ENCODE data around the gene AOC2.
"Not testable (repeated sequence)": the region's sequence is repeated elsewhere in the genome, so short reads cannot be mapped to it uniquely, and the experiment has no call there.

AOC2 gene

DNA sequence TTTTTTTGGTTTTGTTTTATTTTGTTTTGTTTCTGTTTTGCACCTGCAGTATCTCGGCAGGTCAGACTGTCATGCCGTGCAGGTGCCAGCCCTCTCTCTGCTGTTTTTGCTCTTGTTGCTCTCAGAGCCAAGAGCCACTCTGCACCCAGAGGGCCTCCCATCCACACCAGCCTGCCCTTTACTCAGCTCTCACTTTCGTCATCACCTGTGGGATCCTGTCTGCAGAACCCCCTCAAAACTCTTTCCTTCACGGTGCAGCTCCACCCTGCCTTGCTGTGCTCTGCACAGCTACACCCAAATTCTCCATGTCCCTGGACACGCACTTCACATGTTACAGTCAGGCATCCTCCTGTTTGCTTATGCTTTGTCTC, 9.2 kb downstream of the AOC2 start:
- DNase-seq (ENCODE audit: low spot score) = no peak

DNA sequence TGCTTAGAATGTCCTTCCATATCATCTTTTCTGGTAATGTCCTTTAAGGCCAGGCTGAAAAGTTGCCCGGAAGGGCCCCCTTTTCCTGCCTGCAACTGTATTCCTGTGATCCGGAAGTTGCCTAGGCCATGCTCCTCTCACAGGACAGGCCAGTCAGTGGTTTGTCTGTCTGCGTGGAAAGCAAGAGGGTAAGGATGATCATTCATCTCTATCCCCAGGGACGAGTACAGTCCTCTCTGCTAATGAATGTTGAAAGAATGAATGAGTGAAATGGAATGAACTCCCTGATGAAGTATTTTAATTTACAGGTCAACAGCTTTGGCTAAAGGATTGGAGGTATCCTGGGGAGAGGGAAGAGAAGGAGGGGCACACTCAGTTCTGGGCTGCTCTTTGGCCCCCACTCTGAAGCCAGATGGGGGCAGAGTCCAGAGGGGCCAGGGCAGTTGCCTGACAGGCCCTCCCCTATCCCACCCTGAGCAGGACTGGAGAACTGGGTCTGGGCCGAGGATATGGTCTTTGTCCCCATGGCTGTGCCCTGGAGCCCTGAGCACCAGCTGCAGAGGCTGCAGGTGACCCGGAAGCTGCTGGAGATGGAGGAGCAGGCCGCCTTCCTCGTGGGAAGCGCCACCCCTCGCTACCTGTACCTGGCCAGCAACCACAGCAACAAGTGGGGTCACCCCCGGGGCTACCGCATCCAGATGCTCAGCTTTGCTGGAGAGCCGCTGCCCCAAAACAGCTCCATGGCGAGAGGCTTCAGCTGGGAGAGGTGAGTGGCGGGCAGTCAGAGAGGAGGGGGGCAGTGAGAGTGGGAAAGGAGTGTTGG, 9.8 kb downstream of the AOC2 start:
- DNase-seq (ENCODE audit: low spot score) = no peak

DNA sequence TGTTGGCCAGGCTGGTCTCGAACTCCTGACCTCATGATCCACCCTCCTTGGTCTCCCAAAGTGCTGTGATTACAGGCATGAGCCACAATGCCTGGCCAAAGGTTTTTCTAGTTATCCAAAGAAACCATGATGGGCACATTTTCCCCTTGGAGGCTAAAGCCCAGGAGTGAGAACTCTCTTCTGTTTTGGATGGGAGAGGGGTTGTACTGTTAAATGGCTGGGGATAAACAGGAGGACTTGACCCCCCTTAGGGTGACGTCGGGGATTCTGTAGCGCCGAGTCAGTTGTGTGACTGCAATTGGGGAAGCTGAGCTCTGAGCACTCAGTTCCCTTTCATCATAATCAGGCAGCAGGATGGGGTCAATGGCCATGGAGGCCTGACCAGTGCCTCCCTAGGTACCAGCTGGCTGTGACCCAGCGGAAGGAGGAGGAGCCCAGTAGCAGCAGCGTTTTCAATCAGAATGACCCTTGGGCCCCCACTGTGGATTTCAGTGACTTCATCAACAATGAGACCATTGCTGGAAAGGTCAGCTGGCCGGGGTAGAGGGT, 10.7 kb downstream of the AOC2 start:
- DNase-seq (ENCODE audit: low spot score) = no peak

DNA sequence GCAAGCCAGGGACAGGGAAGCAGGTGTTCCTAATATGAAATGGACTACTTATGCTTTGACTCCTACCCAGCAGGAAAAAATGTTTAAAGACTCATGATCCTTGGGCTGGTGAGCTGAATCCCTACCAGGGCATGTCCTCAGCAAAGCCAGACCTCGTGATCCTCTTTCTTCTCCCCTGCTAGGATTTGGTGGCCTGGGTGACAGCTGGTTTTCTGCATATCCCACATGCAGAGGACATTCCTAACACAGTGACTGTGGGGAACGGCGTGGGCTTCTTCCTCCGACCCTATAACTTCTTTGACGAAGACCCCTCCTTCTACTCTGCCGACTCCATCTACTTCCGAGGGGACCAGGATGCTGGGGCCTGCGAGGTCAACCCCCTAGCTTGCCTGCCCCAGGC, 11.7 kb downstream of the AOC2 start:
- not testable (repeated sequence) for DNase-seq (ENCODE audit: low spot score)

DNA sequence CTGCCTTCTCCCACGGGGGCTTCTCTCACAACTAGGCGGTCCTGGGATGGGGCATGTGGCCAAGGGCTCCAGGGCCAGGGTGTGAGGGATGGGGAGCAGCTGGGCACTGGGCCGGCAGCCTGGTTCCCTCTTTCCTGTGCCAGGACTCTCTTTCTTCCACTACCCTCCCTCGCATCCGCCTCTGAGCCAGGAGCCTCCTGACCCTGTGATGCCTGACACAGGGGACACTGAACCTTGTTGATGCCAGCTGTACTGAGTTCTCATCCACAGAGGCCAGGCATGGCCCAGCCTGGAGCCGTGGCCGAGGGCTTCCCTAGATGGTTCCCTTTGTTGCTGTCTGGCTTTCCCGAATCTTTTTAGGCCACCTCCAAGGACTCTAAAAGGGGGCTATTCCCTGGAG, 12.1 kb downstream of the AOC2 start:
- DNase-seq (ENCODE audit: low spot score) = not testable (repeated sequence)

DNA sequence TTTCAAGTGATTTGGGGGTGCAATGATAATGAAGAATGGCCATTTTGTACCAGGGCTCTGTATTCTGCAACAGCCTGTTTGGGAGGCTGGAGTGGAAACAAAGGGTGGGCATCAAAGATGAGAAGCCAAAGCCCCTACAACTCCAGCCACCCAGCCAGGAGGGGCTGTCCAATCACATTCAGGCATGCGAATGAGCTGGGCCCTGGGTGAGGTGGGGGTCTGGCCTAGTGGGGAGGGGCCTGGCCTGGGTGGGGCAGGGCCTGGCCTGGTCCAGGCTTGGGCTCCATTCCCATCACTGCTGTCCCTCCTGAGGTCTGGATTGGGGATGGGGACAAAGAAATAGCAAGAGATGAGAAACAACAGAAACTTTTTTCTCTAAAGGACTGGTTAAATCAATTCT, 13.0 kb downstream of the AOC2 start:
- DNase-seq (ENCODE audit: low spot score) = no peak

DNA sequence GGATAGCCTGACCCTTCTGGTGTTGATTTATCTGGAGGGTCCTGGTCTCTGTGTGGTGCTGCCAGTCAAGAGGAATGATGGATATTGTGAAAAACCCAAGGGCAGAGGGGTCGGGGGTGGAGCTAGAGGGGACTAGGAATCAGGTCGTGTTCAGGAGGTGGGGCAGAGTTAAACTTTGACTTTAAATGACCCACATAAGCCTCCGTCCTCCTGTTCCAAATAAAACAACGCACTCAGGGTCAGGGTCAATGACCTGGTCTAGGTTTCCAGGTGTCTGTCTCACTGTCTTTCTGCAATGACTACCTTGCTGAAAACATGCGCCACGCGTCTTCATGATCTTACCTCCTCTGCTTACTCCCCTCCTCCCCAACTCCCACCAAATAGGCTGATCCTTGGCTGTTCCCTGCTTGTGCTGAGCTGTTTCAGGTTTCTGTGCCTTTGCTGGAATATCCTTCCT, 21.3 kb downstream of the AOC2 start:
- no peak for DNase-seq (ENCODE audit: low spot score)

DNA sequence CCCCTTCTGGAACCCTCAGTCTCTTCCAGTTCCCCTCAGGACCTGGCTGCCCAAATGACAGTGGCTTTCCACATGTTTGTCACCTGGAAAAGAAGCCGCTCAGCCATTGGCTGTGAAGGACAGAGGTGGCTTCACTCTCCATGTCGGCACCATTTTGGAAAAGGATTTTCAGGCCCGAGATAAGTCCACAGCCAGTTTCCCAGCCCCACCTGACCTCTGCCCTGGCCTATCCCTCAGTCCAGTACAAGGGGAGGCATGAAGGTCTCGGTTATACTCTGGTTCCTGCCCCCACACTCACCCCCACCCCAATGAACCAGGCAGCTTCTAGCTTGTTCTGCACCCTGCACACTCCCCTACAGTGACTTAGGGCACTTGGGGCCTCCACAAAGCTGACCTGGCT, 21.8 kb downstream of the AOC2 start:
- no peak for DNase-seq (ENCODE audit: low spot score)

DNA sequence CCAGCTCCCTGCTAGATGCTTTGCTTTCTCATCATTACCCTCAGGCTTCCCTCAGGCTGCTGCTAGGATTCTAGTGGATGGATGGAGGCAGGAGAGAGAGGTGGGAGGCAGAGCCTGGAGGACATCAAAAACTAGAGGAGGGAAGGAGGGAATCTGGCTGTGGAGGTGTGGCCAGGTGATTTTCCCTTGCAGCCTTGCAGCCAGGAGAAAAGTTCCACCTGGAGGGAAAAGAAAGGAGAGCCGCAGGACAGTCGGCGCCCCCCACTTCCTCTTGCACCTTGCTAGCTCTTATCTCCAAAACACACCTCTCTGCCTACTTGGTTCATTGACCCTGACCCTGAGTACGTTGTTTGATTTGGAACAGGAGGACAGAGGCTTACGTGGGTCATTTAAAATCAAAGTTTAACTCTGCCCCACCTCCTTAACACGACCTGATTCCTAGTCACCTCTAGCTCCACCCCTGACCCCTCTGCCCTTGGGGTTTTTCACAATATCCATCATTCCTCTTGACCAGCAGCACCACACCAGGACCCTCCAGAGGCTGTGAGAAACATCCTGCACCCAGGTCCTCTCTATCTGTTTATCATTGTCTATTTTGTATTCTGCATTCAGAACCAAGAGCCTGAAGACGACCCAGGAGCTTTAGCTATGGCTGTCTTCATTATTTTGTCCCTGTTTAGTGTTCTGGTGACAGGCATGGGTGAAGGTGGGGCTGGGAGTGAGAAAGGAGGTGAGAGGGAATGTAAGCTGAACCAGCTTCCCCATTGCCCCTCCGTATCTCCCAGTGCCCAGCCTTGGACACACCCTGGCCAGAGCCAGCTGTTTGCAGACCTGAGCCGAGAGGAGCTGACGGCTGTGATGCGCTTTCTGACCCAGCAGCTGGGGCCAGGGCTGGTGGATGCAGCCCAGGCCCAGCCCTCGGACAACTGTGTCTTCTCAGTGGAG, 22.5 kb downstream of the AOC2 start:
- no peak for DNase-seq (ENCODE audit: low spot score)

DNA sequence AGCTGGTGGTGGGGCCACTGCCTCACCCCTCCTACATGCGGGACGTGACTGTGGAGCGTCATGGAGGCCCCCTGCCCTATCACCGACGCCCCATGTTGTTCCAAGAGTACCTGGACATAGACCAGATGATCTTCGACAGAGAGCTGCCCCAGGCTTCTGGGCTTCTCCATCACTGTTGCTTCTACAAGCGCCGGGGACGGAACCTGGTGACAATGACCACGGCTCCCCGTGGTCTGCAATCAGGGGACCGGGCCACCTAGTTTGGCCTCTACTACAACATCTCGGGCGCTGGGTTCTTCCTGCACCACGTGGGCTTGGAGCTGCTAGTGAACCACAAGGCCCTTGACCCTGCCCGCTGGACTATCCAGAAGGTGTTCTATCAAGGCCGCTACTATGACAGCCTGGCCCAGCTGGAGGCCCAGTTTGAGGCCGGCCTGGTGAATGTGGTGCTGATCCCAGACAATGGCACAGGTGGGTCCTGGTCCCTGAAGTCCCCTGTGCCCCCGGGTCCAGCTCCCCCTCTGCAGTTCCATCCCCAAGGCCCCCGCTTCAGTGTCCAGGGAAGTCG, 23.4 kb downstream of the AOC2 start:
- not testable (repeated sequence) for DNase-seq (ENCODE audit: low spot score)

DNA sequence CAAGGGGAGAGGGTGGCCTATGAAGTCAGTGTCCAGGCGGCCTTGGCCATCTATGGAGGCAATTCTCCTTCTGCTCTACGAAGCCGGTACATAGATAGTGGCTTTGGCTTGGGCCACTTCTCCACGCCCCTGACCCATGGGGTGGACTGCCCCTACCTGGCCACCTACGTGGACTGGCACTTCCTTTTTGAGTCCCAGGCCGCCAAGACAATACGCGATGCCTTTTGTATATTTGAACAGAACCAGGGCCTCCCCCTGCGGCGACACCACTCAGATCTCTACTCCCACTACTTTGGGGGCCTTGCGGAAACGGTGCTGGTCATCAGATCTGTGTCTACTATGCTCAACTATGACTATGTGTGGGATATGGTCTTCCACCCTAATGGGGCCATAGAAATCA, 24.0 kb downstream of the AOC2 start:
- DNase-seq (ENCODE audit: low spot score) = no peak

DNA sequence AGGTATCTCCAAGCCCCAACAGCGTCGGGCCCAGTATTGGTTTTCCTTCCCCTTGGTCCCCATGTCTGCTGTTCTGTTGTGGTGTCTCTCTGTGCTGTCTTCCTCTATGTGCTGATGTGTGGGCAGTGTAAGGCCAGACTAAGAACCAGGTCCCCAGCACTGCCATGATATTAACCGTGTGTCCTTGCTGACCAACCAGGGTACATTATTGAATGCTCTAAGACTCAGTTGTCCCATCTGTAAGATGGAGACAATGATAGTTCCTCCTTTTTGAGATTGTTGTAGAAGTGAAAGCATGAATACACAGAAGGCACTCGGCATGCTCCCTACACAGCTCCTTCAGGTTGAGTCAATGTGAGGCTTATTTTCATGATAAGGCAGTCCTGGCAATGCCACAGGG, 27.3 kb downstream of the AOC2 start:
- DNase-seq (ENCODE audit: low spot score) = no peak

DNA sequence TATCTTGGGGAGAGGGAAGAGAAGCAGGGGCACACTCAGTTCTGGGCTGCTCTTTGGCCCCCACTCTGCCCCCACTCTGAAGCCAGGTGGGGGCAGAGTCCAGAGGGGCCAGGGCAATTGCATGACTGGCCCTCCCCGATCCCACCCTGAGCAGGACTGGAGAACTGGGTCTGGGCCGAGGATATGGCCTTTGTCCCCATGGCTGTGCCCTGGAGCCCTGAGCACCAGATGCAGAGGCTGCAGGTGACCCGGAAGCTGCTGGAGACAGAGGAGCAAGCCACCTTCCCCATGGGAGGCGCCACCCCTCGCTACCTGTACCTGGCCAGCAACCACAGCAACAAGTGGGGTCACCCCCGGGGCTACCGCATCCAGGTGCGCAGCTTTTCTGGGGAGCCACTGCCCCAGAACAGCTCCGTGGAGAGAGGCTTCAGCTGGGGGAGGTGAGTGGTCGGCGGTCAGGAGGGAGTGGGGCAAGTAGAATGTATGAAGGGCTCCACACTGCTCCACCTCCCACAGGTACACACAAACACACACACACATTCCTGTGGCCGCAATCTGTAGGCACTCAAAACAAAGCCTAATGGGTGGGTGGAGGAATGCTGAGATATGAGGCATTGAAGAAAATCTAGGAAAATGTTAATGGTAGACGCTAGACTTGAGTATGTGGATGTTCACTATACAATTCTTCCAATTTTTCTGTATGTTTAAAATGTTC, 28.0 kb downstream of the AOC2 start:
- DNase-seq (ENCODE audit: low spot score) = no peak

DNA sequence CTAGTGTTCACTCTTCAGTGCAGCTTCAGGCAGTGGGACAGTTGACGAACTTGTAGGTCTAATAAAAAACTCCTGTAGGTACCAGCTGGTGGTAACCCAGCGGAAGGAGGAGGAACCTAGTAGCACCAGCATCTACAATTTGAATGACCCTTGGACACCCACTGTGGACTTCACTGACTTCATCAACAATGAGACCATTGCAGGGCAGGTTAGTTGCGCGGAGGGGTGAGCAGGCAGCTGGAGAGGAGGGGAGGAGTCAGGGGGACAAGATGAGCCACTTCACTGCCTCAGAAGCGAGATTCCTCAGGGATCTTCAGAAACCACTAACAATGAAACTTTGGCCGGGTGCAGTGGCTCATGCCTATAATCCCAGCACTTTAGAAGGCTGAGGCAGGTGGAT, 28.9 kb downstream of the AOC2 start:
- no peak for DNase-seq (ENCODE audit: low spot score)

DNA sequence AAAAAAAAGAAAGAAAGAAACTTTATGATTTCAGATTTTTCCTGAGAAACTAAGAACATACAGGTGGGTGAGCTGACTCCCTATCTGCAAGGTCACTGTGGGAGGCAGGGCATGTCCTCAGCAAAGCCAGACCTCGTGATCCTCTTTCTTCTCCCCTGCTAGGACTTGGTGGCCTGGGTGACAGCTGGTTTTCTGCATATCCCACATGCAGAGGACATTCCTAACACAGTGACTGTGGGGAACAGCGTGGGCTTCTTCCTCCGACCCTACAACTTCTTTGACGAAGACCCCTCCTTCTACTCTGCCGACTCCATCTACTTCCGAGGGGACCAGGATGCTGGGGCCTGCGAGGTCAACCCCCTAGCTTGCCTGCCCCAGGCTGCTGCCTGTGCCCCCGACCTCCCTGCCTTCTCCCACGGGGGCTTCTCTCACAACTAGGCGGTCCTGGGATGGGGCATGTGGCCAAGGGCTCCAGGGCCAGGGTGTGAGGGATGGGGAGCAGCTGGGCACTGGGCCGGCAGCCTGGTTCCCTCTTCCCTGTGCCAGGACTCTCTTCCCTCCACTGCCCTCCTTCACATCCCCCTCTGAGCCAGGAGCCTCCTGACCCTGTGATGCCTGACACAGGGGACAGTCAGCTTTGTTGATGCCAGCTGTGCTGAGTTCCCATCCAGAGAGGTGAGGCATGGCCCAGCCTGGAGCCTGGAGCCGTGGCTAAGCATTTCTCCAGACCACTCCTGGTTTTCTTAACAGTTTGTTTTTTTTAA, 29.7 kb downstream of the AOC2 start:
- DNase-seq (ENCODE audit: low spot score) = not testable (repeated sequence)

DNA sequence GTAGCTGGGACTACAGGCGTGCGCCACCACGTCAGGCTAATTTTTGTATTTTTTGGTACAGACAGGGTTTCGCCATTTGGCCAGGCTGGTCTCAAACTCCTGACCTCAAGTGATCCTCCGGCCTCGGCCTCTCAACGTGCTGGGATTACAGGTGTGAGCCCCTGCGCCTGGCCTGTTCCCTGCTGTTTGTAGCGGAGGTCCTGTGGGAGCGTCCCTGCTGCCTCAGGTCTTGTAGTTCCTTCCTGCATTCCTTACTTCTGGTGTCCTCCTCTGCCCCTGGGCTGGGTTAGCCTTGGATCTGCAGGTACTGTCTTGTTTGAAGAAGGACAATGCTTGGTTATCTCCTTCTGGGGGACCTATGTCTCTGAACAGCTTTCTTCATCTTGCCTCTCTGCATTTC, 32.7 kb downstream of the AOC2 start:
- DNase-seq (ENCODE audit: low spot score) = no peak

DNA sequence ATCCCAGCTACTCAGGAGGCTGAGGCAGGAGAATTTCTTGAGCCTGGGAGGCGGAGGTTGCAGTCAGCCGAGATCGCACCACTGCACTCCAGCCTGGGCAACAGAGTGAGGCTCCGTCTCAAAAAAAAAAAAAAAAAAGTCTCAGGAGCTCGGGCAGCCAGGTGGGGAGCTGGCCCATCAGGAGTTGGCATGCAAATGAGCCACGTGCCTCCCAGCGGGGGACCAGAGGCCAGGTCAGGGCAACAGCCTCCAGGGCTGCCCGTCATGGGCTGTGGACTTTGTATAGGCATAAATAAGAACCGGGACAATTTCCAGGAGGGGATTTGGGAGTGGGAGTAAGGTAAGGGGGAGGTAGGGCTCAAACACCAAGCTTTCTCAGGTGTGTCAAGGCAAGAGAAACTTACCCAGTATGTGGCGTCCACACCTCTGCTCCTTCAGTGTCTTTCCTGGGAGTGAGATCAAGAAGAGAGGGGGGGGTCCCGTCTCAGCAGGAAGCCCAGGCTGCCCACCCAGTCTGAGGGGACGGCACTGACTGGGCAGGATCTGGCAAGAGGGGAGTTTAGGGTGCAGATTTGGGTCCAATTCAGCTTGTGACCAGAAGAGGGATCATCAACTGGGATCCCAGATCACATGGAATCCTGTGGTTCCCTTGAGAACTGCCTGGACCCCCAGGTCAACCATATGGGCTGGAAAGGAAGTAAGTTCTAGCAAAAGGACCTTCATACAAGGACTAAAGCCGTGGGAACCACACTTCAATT, 33.9 kb downstream of the AOC2 start:
- DNase-seq (ENCODE audit: low spot score) = no peak

DNA sequence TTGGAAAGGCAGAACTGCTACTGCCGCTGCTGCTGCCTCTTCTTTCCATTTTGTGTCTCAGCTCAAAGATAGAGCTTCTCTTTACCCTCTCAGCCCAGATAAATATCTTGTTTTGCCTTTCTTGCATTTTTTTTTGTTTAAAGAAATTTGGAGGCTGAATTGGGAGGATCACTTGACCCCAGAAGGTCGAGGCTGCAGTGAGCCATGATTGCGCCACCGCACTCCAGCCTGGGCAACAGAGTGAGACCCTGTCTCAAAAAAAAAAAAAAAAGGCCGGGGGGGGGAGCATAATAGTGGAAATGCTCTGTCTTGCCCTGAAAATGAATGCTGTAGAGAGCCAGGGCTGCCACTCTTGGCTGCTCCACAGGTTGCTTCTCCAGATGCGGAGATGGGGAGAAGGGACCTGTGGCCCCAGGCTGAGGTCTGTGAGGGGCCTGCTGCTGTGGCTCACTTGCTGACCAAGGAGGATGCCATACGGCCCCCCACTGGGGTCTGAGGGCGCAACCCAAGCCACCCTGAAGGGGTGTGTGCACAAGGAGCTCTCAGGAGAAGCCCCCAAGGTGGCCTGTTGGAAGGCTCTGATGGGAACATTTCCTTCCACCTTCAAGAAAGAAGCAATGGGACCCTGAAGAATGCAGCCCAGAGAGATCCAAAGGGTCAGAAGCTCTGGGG, 34.7 kb downstream of the AOC2 start:
- no peak for DNase-seq (ENCODE audit: low spot score)

DNA sequence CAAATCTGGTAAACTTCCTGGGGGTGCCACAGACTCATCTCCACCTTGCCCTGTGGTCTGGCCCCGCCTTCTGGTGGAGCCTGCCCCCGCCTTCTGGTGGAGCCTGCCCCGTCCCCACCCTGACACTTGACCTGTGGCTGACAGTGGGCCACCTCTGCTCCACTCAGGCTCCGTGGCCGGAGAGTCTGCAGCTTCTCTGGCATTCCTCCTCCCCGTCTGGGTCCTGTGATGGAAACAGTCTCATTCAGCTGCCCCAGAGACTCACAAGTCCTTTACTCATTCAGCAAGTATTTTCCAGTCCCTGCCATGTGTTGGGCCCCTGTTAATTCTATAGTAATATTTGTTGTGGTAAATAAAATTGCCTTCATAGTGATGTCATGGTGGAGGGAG, 35.2 kb downstream of the AOC2 start:
- DNase-seq (ENCODE audit: low spot score) = no peak
